ENCODE data around the gene SPAG16.

DNA sequence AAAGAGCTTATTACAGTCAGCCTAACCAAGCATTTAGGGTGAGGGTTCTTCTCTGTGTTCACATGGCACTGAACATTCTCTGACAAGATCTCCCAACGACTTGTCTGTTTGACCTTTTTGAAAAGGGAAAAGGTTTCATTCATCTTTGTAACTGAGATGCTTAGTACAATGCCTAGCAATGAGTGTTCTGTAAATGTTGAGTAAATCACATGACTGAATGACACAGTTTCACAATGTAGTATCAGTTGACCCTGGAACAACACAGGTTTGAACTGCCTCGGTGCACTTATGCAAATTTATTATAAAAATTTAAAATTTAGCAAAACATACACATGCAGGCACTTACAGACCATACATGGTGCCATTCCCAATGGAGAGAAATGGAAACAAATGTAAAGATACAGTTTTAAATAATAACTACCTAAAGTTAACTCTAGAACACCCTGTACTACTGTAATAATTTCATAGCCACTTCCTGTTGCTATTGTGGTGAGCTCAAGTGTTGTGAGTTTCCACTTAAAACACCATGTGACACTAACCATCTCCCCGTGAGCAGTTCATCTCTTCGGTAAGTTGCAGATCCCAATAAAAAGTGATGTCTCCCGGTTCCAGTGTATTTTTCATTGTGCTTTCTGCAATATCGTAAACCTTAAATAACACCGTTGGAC, 1092.5 kb downstream of the SPAG16 start:
- TF ChIP-seq, protein P1, sequence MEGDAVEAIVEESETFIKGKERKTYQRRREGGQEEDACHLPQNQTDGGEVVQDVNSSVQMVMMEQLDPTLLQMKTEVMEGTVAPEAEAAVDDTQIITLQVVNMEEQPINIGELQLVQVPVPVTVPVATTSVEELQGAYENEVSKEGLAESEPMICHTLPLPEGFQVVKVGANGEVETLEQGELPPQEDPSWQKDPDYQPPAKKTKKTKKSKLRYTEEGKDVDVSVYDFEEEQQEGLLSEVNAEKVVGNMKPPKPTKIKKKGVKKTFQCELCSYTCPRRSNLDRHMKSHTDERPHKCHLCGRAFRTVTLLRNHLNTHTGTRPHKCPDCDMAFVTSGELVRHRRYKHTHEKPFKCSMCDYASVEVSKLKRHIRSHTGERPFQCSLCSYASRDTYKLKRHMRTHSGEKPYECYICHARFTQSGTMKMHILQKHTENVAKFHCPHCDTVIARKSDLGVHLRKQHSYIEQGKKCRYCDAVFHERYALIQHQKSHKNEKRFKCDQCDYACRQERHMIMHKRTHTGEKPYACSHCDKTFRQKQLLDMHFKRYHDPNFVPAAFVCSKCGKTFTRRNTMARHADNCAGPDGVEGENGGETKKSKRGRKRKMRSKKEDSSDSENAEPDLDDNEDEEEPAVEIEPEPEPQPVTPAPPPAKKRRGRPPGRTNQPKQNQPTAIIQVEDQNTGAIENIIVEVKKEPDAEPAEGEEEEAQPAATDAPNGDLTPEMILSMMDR (IDR thresholded peaks at IDR 0.05; ENCODE audit: insufficient read depth, low read length), result no peak
- TF ChIP-seq POLR2AphosphoS5 (IDR thresholded peaks at IDR 0.05; ENCODE audit: low read depth) (no peak), SPI1 (IDR thresholded peaks at IDR 0.05; ENCODE audit: borderline replicate concordance, low read depth) (no peak)

Data from HL-60 (cell line).